HTR-8/SVneo (cell line): ENCODE data around the gene C22orf42.
"Not testable (repeated sequence)": the region's sequence is repeated elsewhere in the genome, so short reads cannot be mapped to it uniquely, and the experiment has no call there.

ENCODE experiments used
- DNase-seq: peaks from one replicate; pipeline ENCODE4 v3.0.0; 2011; ENCODE audit warnings: low spot score, mixed read lengths; ENCODE audit not compliant: insufficient read length
- FAIRE-seq: peaks from 2 replicates; lab custom pipeline; 2011; peaks lifted over from hg19 to GRCh38; lab: Jason Lieb, UNC

C22orf42 gene

GRCh38 chr22:32191021-32191420 lies 31.9 kb upstream of the C22orf42 start:
- not testable (repeated sequence) for DNase-seq

GRCh38 chr22:32185821-32186220 lies 26.7 kb upstream of the C22orf42 start:
- DNase-seq (no peak), FAIRE-seq (no peak)

More at GRCh38 chr22:32191021-32191420, 31.9 kb upstream of the C22orf42 start:
- not testable (repeated sequence) for FAIRE-seq

GRCh38 chr22:32183625-32184024 lies 24.5 kb upstream of the C22orf42 start:
- FAIRE-seq = no peak

GRCh38 chr22:32181043-32181442 lies 21.9 kb upstream of the C22orf42 start:
- DNase-seq = no peak
- no peak for FAIRE-seq

More at GRCh38 chr22:32183625-32184024, 24.5 kb upstream of the C22orf42 start:
- no peak for DNase-seq

- no peak for DNase-seq
Observed at GRCh38 chr22:32177221-32177765, 18.2 kb upstream of the C22orf42 start.

GRCh38 chr22:32175683-32176644 lies 16.9 kb upstream of the C22orf42 start:
- no peak for DNase-seq

More at GRCh38 chr22:32177221-32177765, 18.2 kb upstream of the C22orf42 start:
- FAIRE-seq = no peak

GRCh38 chr22:32175115-32175514 lies 16.0 kb upstream of the C22orf42 start:
- DNase-seq (no peak), FAIRE-seq (no peak)

More at GRCh38 chr22:32175683-32176644, 16.9 kb upstream of the C22orf42 start:
- FAIRE-seq = no peak

GRCh38 chr22:32165681-32166080 lies 6.6 kb upstream of the C22orf42 start:
- FAIRE-seq = no peak

GRCh38 chr22:32164075-32164860 lies 5.2 kb upstream of the C22orf42 start:
- DNase-seq = no peak
- FAIRE-seq = no peak

More at GRCh38 chr22:32165681-32166080, 6.6 kb upstream of the C22orf42 start:
- DNase-seq = no peak

GRCh38 chr22:32160411-32160810 lies 1.3 kb upstream of the C22orf42 start:
- peak; percentile 60 for FAIRE-seq
- DNase-seq = not testable (repeated sequence)

- DNase-seq, FAIRE-seq: not testable (repeated sequence)
Observed at GRCh38 chr22:32157632-32158031, 1.5 kb downstream of the C22orf42 start.

GRCh38 chr22:32154727-32155126 lies 4.4 kb downstream of the C22orf42 start:
- DNase-seq, FAIRE-seq: not testable (repeated sequence)

- FAIRE-seq, DNase-seq: not testable (repeated sequence)
Observed at GRCh38 chr22:32151641-32152040, 7.5 kb downstream of the C22orf42 start.

GRCh38 chr22:32150647-32151046 lies 8.5 kb downstream of the C22orf42 start:
- not testable (repeated sequence) for DNase-seq, FAIRE-seq

- FAIRE-seq, DNase-seq: not testable (repeated sequence)
Observed at GRCh38 chr22:32148372-32148771, 10.7 kb downstream of the C22orf42 start.

- FAIRE-seq, DNase-seq: not testable (repeated sequence)
Observed at GRCh38 chr22:32147128-32147527, 12.0 kb downstream of the C22orf42 start.

- FAIRE-seq (no peak), DNase-seq (no peak)
Observed at GRCh38 chr22:32144496-32145274, 14.4 kb downstream of the C22orf42 start.

- FAIRE-seq = no peak
Observed at GRCh38 chr22:32142600-32142999, 16.5 kb downstream of the C22orf42 start.

GRCh38 chr22:32140688-32141087 lies 18.4 kb downstream of the C22orf42 start:
- DNase-seq, FAIRE-seq: not testable (repeated sequence)

More at GRCh38 chr22:32142600-32142999, 16.5 kb downstream of the C22orf42 start:
- DNase-seq = no peak
